Upper lobe of left lung (tissue), 4 donors: ENCODE data around the gene INTS11.

ENCODE experiments used
- EP300 ChIP-seq, 4 donors: sonication (generic); formaldehyde crosslinking; IDR thresholded peaks; one replicate each; pipeline ENCODE4 v1.5.1; 2017; ENCODE audit warnings: antibody characterized with exemption in 4 of 4, control low read depth in 2 of 4
- POLR2A ChIP-seq, 4 donors: fragments of 450-650 bp; IDR thresholded peaks; one replicate each; pipeline ENCODE4 v1.5.1; 2016 to 2017; ENCODE audit warnings: antibody characterized with exemption in 4 of 4, mild to moderate bottlenecking in 2 of 4
- TF ChIP-seq, protein P1 (sequence below), 6 experiments: fragments of 450-650 bp in 4 of 6; fragments of 200-600 bp in 2 of 6; sonication (generic) in 2 of 6; IDR thresholded peaks; one replicate each; pipeline ENCODE4 v1.5.1; 2016 to 2019; ENCODE audit warnings: antibody characterized with exemption in 6 of 6

DNA sequence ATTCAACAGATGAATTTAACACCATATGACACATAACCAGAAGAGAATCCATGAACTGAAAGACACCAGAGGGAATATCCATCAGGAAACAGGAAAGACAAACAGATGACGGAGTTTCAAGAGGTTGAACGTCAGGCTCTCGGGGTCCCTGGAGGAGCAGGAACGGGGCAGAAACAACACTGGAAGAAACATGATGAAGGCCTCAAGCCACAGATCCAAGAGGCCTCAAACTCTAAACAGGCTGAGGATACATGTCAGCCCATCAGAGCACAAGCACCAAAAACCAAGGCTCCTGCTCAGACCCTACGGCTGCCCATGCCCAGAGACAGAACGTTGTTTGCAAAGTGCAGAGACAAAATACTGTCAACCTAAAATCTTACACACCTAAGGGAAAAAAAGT is 7.0 kb downstream of the INTS11 start:
- TF ChIP-seq, protein P1, sequence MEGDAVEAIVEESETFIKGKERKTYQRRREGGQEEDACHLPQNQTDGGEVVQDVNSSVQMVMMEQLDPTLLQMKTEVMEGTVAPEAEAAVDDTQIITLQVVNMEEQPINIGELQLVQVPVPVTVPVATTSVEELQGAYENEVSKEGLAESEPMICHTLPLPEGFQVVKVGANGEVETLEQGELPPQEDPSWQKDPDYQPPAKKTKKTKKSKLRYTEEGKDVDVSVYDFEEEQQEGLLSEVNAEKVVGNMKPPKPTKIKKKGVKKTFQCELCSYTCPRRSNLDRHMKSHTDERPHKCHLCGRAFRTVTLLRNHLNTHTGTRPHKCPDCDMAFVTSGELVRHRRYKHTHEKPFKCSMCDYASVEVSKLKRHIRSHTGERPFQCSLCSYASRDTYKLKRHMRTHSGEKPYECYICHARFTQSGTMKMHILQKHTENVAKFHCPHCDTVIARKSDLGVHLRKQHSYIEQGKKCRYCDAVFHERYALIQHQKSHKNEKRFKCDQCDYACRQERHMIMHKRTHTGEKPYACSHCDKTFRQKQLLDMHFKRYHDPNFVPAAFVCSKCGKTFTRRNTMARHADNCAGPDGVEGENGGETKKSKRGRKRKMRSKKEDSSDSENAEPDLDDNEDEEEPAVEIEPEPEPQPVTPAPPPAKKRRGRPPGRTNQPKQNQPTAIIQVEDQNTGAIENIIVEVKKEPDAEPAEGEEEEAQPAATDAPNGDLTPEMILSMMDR (IDR thresholded peaks at IDR 0.05): no peak
- TF ChIP-seq POLR2A (IDR thresholded peaks at IDR 0.05) (no peak), EP300 (IDR thresholded peaks at IDR 0.05) (no peak)
